SW 1271 (cell line): ENCODE data around the gene CCDC181.
"Not testable (repeated sequence)": the region's sequence is repeated elsewhere in the genome, so short reads cannot be mapped to it uniquely, and the experiment has no call there.

Experiments
- DNase-seq, 2 experiments: peaks; one replicate each; lab custom pipeline; 2025; lab: John Stamatoyannopoulos, UW

CCDC181 gene

GRCh38 chr1:169427081-169427641 lies at the start of gene CCDC181:
Gene CCDC181, minus strand, starts transcription at chr1:169427474. Its CDS starts 2,547 bp downstream, at chr1:169424927.
- DNase-seq = peak in 1 of 2 experiments; percentile 36

DNA sequence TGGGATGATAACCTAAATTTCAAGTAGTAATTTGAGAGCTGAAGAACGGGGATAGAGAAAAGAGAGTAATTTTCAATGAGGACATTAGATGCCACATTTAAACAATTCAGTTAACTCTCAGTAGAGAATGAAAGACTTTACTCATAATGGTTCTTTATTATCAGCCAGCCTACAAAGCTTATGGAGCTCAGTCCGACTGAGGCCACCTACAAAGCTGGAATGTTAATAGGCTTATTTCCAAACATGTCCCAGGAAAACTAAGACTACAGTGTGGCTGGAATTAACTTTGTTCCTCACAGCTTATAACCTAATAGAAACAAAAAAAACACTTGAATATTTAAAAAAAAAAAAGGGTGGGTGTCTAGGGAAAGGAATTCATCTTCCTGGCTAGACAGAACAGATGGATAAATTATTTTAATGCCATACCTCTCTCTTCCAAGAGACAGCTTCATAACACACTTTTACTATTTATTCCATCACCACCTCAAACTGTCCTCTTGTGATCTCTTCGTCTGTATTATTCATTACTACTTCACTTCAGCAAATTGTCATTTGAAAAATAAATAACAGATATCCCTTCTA lies 48.6 kb upstream of the CCDC181 start:
- DNase-seq = no peak

DNA sequence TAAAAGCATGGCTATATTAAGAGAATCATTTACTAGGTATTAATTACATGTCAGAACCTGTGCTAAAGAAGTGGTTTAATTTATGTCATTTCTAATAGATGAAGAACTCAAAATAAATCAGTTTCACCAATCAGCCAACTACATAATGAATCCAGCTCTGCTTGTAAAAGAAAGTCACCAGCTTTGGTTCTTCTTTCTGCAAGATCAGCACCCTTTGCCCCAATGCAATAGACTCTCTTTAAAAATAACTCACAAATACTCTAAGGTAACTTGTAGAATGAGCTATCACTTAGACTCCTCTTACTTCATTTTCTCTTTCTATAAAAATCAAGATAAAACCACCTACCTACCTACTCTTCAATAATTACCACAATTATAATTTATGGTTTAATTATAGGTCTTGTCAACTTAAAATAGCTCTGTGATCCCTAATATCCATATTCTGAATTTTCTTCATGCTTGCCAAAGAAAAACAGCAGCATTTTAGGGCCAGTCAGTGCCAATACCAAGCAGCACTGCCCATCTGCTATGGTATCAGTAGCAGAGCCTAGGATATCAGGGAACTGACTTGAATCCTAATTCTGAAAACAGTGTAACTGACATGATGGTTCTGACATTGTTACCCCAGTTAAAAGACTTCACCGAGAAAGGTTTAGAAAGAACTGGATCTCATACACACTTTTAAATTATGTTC lies 47.2 kb upstream of the CCDC181 start:
- no peak for DNase-seq

- no peak for DNase-seq
Observed at GRCh38 chr1:169473347-169473746, 46.1 kb upstream of the CCDC181 start.

- DNase-seq = no peak
Observed at GRCh38 chr1:169472738-169473137, 45.5 kb upstream of the CCDC181 start.

DNA sequence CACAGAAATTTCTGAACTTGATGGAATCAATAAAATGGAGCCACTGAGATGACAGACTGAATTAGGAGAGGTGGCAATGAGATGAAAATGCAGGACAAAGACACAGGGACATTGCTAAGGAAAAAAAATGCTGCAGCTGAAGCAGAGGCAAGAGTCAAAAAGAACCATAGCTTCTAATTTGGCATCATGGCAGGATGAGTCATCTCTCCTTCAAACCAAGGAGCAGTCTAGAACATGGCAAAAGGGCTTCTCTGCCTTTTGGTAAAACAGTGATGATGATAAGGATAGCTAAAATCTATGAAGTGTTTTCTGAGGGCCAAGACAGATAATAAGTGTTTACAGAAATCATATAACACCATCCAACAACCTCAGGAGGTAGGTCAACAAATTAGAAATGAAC lies 41.7 kb upstream of the CCDC181 start:
- no peak for DNase-seq

DNA sequence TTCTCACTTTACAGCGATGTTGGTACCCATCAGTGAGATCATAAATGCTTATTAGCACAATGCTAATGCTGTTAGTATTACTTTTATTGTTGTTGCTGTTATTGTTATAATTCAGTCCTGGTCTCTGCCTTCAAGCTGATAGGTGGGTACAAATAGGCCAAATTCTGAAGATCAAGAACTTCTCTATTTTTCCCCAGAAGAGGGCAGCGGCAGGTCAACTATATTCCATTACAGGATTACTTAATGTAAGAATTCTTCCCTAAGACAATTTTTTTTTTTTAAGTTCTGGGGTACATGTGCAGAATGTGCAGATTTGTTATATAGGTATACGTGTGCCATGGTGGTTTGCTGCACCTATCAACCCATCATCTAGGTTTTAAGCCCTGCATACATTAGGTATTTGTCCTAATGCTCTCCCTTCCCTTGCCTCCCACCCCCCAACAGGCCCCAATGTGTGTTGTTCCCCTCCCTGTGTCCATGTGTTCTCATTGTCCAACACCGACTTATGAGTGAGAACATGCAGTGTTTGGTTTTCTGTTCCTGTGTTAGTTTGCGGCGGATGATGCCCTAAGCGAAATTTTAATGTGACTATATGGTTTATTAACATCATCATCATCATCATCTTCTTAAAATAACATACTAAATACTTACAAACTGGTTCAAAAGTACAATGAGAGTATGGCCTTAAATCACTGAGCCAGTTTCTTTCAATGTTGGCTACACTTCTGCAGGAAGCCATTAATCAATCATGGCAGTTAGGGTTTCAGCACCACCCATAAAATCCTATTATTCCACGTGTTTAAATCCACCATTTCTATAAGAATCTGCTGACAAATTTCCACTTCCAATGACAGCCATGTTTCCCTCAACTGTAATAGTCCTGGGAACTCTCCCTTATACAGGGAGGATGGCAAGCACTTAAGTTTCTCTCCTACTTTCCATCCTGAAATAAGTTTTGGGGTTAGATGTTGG lies 39.3 kb upstream of the CCDC181 start:
- peak in 1 of 2 experiments; percentile 30 for DNase-seq

DNA sequence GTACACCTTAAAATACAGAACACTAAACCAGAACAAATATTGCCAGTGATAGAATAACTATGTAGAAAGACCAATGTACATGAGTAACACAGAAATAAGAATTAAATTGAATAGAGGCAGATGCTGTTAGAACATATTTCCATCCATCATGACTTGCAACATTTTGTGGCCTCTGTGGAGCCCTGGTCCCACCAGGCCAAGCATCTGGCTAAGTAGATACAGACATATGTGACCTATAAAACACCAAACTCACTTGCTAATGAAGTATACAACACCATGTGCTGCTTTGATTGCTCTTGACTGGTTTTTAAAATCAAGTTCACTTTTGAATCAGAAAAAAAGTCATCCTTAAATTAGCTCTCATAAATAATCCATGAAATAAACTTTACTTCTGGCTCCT lies 38.0 kb upstream of the CCDC181 start:
- DNase-seq = no peak

DNA sequence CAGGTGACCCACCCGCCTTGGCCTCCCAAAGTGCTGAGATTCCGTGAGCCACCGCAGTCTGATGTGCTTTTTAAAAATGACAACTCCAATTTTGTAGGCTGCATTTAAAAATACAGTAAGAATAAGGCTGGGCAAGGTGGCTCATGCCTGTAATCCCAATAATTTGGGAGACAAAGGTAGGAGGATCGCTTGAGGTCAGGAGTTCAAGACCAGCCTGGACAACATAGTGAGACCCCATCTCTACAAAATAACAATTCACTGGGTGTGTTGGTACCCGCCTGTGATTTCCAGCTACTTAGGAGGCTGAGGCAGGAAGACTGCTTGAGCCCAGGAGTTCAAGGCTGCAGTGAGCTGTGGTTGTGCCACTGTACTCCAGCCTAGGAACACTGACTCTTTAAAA lies 35.1 kb upstream of the CCDC181 start:
- no peak for DNase-seq

DNA sequence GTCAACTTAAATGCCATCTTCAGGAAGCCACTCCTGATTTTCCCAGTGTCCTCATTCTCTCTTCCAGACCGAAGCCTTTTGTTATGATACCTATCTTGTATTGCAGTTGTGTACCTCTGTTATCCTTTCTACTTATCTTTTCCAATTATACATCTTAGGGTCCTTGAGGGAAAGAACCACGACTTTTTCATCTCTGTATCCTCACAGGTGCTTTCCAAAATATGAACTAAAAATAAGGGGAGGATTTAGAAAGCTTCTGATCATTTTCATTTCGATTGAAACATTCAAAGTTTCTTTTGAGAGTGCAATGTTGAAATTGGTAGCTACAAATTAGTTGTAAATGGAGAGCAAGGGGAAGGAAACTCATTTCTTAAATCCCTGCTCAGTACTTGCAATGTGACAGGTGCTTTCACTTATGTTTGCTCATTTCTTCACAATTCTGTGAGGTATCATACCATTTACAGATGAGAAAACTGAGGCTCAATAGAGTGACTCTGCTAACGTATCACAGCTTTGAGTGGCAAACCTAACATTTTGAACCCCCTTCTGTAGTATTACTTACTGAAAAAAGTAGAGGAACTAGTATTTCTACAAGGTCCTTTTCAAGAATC lies 34.2 kb upstream of the CCDC181 start:
- DNase-seq = no peak

GRCh38 chr1:169460191-169460833 lies 33.0 kb upstream of the CCDC181 start:
- DNase-seq = no peak

- no peak for DNase-seq
Observed at GRCh38 chr1:169457443-169457842, 30.2 kb upstream of the CCDC181 start.

- DNase-seq = no peak
Observed at GRCh38 chr1:169456029-169456428, 28.8 kb upstream of the CCDC181 start.

GRCh38 chr1:169452921-169453320 lies 25.6 kb upstream of the CCDC181 start:
- no peak for DNase-seq

- no peak for DNase-seq
Observed at GRCh38 chr1:169451218-169451824, 24.0 kb upstream of the CCDC181 start.

DNA sequence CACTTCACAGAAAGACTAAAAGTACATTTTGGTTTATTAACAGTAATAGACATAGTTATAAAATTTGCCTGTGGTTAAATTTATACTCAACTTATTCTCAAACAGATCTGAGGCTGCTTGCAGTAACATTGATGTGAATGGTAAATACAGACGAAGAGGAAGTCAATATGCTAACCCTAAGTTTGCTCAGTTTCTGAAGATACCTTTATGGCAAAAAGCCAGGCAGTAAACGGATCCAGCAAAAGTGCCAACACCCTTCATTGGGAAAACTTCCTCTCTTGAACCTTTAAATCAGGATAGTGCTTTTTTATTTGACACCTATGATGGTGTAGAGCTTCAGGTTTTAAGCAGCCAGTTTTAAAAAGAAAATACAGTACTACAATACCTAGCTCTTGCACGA lies 16.6 kb upstream of the CCDC181 start:
- no peak for DNase-seq

- no peak for DNase-seq
Observed at GRCh38 chr1:169426174-169426705, 1.0 kb downstream of the CCDC181 start.

DNA sequence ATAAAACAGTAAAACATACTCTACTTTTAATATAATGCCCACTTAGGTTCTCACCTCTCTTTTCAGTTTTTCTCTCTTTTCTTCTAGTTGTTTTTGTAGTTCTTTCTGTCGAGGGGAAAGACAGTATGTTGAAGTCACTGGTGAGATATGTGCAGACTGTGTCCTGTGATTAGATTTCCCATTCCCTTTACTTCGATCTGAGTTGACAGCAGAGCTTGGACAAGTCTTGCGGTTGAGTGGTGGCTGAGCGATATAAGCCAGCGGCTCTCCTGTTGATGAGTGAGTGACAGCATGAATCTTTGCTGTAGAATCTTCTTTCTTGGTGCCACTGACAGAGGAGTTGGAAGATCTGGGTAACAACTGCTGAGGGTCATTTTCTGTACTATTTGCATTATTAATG lies 6.0 kb downstream of the CCDC181 start:
- no peak for DNase-seq

- no peak for DNase-seq
Observed at GRCh38 chr1:169414952-169415351, 12.3 kb downstream of the CCDC181 start.

DNA sequence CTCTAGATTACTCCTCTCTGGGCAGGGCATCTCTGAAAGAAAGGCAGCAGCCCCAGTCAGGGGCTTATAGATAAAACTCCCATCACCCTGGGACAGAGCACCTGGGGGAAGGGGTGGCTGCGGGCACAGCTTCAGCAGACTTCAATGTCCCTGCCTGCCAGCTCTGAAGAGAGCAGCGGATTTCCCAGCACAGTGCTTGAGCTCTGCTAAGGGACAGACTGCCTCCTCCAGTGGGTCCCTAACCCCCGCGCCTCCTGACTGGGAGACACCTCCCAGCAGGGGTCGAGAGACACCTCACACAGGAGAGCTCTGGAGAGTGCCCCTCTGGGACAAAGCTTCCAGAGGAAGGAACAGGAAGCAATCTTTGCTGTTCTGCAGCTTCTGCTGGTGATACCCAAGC lies 18.9 kb downstream of the CCDC181 start:
- DNase-seq = not testable (repeated sequence)

- not testable (repeated sequence) for DNase-seq
Observed at GRCh38 chr1:169402578-169402977, 24.7 kb downstream of the CCDC181 start.
